Measurements from ENCODE around the gene MYL3. TPM values are rescaled to one million over a fixed set of nuclear protein-coding genes. Genes with fewer than 3 reads are reported as not detected.
A peak's percentile ranks its signal among the peaks of the same experiment; 100 is the strongest.

Gene MYL3
- total RNA-seq, 1 donor from 2014 or later, result not detected

DNA sequence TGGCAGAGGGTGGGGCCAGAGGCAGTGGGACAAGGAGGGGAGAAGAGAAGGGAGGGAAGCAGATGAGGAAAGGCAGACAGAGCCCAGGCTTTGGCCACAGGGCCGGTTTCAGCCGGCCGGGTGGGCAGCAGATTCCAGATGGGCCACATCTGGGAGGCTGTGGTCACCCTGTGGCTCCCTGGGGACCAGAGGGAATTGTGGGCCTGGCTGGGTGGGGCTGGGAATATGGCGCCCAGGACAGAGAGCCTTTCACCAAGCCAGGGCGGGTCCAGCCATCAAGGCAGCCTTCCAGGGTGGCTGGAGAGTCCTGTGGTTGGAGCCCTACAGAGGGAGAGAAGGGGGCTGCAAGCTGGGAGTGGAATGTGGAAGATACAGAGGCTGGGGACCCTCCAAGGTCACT is 33.1 kb upstream of the MYL3 start:
- peaks cover 6% of the 10 kb centered on the region for H3K9me3 Mint-ChIP-seq (ENCODE audit: unreplicated experiment)
- TF ChIP-seq, protein P1, sequence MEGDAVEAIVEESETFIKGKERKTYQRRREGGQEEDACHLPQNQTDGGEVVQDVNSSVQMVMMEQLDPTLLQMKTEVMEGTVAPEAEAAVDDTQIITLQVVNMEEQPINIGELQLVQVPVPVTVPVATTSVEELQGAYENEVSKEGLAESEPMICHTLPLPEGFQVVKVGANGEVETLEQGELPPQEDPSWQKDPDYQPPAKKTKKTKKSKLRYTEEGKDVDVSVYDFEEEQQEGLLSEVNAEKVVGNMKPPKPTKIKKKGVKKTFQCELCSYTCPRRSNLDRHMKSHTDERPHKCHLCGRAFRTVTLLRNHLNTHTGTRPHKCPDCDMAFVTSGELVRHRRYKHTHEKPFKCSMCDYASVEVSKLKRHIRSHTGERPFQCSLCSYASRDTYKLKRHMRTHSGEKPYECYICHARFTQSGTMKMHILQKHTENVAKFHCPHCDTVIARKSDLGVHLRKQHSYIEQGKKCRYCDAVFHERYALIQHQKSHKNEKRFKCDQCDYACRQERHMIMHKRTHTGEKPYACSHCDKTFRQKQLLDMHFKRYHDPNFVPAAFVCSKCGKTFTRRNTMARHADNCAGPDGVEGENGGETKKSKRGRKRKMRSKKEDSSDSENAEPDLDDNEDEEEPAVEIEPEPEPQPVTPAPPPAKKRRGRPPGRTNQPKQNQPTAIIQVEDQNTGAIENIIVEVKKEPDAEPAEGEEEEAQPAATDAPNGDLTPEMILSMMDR (IDR thresholded peaks at IDR 0.05; ENCODE audit: partially characterized antibody, unreplicated experiment), result no peak
- H3K27me3 Mint-ChIP-seq (ENCODE audit: unreplicated experiment), result peaks cover 18% of the 10 kb centered on the region
- no peak overlapping the region for H3K4me3 Mint-ChIP-seq (ENCODE audit: unreplicated experiment)
- H3K4me1 Mint-ChIP-seq (ENCODE audit: low read depth, unreplicated experiment), result no peaks in the 10 kb centered on the region
- no peak for DNase-seq
- no peaks in the 10 kb centered on the region for H3K36me3 Mint-ChIP-seq (ENCODE audit: unreplicated experiment)
- H3K27ac Mint-ChIP-seq (ENCODE audit: unreplicated experiment), result no peak overlapping the region

DNA sequence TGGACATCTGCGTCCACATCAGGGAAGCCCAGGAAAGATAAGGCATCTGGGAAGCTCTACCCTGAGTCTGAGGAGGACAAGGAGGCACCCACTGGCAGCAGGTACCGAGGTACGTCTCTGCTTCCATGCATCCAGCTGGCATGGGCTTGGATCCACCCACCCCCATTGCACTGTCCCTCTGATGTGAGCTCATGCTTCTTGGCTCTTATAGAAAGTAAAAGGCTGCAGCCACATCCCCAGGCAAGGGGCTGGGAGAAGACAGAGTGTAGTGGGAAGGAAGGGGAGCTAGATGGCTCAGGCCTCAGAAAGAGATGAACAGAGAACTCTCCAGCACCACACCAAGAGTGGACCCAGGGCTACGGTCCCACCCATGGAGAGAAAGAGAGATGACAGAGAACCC is 32.5 kb upstream of the MYL3 start:
- no peak overlapping the region for H3K4me3 Mint-ChIP-seq (ENCODE audit: unreplicated experiment)
- no peaks in the 10 kb centered on the region for H3K36me3 Mint-ChIP-seq (ENCODE audit: unreplicated experiment)
- DNase-seq, result peak; percentile 11
- H3K27ac Mint-ChIP-seq (ENCODE audit: unreplicated experiment), result no peak overlapping the region
- H3K27me3 Mint-ChIP-seq (ENCODE audit: unreplicated experiment), result peaks cover 22% of the 10 kb centered on the region
- TF ChIP-seq, protein P1 (IDR thresholded peaks at IDR 0.05; ENCODE audit: partially characterized antibody, unreplicated experiment), result no peak
- H3K4me1 Mint-ChIP-seq (ENCODE audit: low read depth, unreplicated experiment), result no peaks in the 10 kb centered on the region
- peaks cover 6% of the 10 kb centered on the region for H3K9me3 Mint-ChIP-seq (ENCODE audit: unreplicated experiment)

DNA sequence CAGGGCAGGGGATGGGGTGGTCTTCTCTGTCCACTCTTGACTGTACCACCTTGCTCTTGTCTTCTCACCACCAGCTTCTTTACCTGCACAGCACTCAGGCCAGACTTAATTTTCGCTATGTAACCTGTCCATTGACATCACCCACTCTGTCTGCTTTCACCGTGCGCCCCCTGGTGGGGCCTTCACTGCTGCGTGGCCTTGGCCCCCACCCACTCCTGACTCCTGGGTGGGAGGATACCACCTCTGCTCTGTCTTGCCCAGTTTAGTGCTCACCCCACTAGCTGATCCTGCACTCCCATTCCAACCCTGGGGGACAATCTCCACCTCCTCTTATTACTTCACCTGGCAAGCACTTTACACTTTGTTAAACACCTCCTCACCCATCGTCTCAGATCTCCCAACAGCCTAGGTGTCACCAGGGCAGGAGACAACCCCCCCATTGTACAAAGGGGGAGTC is 32.0 kb upstream of the MYL3 start:
- Mint-ChIP-seq H3K36me3 (ENCODE audit: unreplicated experiment) (no peaks in the 10 kb centered on the region), H3K4me1 (ENCODE audit: low read depth, unreplicated experiment) (no peaks in the 10 kb centered on the region), H3K27ac (ENCODE audit: unreplicated experiment) (no peak overlapping the region), H3K9me3 (ENCODE audit: unreplicated experiment) (peaks cover 7% of the 10 kb centered on the region), H3K4me3 (ENCODE audit: unreplicated experiment) (no peak overlapping the region), H3K27me3 (ENCODE audit: unreplicated experiment) (peaks cover 22% of the 10 kb centered on the region)
- TF ChIP-seq, protein P1 (IDR thresholded peaks at IDR 0.05; ENCODE audit: partially characterized antibody, unreplicated experiment), result peak; percentile 79
- DNase-seq, result peak; percentile 75

DNA sequence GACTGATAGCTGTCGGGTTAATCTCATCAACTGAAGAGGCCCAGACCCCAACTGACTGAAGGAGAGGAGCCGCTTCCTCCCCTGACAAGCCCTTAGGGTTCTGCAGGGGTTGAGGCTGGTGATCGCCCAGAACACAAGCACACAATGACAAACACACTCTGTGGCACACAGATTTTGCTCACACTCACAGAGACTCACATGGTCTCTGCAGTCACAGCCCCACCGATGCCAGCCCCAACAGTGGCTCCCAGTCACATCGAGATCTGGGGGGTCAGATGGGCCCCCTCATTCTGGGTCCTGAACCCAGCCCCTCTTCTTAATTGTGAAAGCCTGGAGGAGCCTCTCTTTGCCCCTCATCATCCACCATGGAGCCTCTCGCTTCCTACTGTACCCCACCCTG is 31.0 kb upstream of the MYL3 start:
- H3K4me1 Mint-ChIP-seq (ENCODE audit: low read depth, unreplicated experiment), result no peaks in the 10 kb centered on the region
- H3K27me3 Mint-ChIP-seq (ENCODE audit: unreplicated experiment), result peaks cover 23% of the 10 kb centered on the region
- DNase-seq, result no peak
- TF ChIP-seq, protein P1 (IDR thresholded peaks at IDR 0.05; ENCODE audit: partially characterized antibody, unreplicated experiment), result no peak
- no peak overlapping the region for H3K27ac Mint-ChIP-seq (ENCODE audit: unreplicated experiment)
- H3K36me3 Mint-ChIP-seq (ENCODE audit: unreplicated experiment), result no peaks in the 10 kb centered on the region
- H3K9me3 Mint-ChIP-seq (ENCODE audit: unreplicated experiment), result peaks cover 7% of the 10 kb centered on the region
- no peak overlapping the region for H3K4me3 Mint-ChIP-seq (ENCODE audit: unreplicated experiment)

DNA sequence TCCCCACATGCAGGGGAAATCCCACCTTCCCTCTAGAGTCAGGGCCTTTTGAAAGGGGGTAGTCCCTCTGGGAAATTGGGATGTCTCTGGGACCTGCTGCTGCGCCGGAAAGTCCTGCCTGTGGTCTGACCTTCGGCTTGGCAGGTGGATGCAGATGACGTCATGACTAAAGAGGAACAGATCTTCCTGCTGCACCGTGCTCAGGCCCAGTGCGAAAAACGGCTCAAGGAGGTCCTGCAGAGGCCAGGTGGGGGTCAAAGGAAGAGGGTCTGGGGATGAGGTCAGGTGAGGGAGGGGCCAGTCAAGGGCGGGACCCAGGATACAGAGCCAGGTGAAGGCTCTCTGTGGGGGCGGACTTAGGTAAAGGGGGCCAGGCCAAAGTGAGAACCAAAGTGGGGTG is 30.5 kb upstream of the MYL3 start:
- no peak overlapping the region for H3K4me3 Mint-ChIP-seq (ENCODE audit: unreplicated experiment)
- H3K36me3 Mint-ChIP-seq (ENCODE audit: unreplicated experiment), result no peaks in the 10 kb centered on the region
- H3K27me3 Mint-ChIP-seq (ENCODE audit: unreplicated experiment), result peaks cover 20% of the 10 kb centered on the region
- no peak for DNase-seq
- no peaks in the 10 kb centered on the region for H3K4me1 Mint-ChIP-seq (ENCODE audit: low read depth, unreplicated experiment)
- TF ChIP-seq, protein P1 (IDR thresholded peaks at IDR 0.05; ENCODE audit: partially characterized antibody, unreplicated experiment), result no peak
- peaks cover 7% of the 10 kb centered on the region for H3K9me3 Mint-ChIP-seq (ENCODE audit: unreplicated experiment)
- no peak overlapping the region for H3K27ac Mint-ChIP-seq (ENCODE audit: unreplicated experiment)

All from glutamatergic neuron (in vitro differentiated cells).